GM12878 (cell line): Measurements from ENCODE around the gene RNF44. TPM values are rescaled to one million over a fixed set of nuclear protein-coding genes. Genes with fewer than 3 reads are reported as not detected.

ENCODE experiments used
- ATAC-seq: fragments of 200-7000 bp; cut with Tn5 transposase; 3 replicates; pipeline ENCODE4 v1.9.1; 2020; ENCODE audit warnings: mild to moderate bottlenecking, moderate library complexity
- BruUV-seq: library from RNA; stranded (reverse); fragments of 400-500 nt; replicated peaks from 2 replicates; lab custom pipeline; 2021; lab: Mats Ljungman, UMichigan
- CTCF ChIA-PET: fragments of 300-600 bp; sonication (Branson Sonifier 250); formaldehyde crosslinking; extraction: SDS; loops from one replicate; lab custom pipeline; 2021; ENCODE audit warnings: inconsistent platforms; lab: Yijun Ruan, JAX
- POLR2A ChIA-PET: fragments of 350-600 bp; formaldehyde crosslinking; extraction: SDS; loops from one replicate; lab custom pipeline; 2021; ENCODE audit warnings: inconsistent platforms; lab: Charles Lee
- RAD21 ChIA-PET: fragments of 300-600 bp; sonication (Branson Sonifier 250); formaldehyde crosslinking; loops from one replicate; lab custom pipeline; 2023; ENCODE audit warnings: antibody characterized with exemption; ENCODE audit not compliant: unreplicated experiment; lab: Charles Lee
- SMC1A ChIA-PET: fragments of 300-600 bp; sonication (Branson Sonifier 250); formaldehyde crosslinking; loops from one replicate; lab custom pipeline; 2023; ENCODE audit not compliant: unreplicated experiment, uncharacterized antibody; lab: Charles Lee
- DNase-seq: peaks from one replicate; pipeline ENCODE4 v3.0.0-alpha.2; 2011; ENCODE audit warnings: low read depth, low spot score
- FAIRE-seq: peaks from 3 replicates; lab custom pipeline; 2011; peaks lifted over from hg19 to GRCh38; lab: Jason Lieb, UNC
- H2AFZ ChIP-seq: 2 replicates; pipeline ENCODE4 v1.6.0; 2011; ENCODE audit warnings: low read depth, low read length, control low read depth; ENCODE audit not compliant: control insufficient read depth
- H3K27ac ChIP-seq: 2 replicates; pipeline ENCODE4 v1.5.1; 2011; ENCODE audit warnings: control low read depth; ENCODE audit not compliant: control insufficient read depth, insufficient read depth
- H3K27me3 ChIP-seq, 2 experiments: replicated peaks in 1 of 2; 2 replicates each; pipeline versions ENCODE4 v1.6.0 to v1.6.1; 2011; ENCODE audit warnings: low read length in 1 of 2; ENCODE audit not compliant: control insufficient read depth in 2 of 2, insufficient read depth in 2 of 2
- H3K36me3 ChIP-seq, 2 experiments: 2 replicates each; pipeline ENCODE4 v1.5.1; 2011; ENCODE audit warnings: low read length in 1 of 2; ENCODE audit not compliant: control insufficient read depth in 2 of 2, insufficient read depth in 2 of 2
- H3K4me1 ChIP-seq: 2 replicates; pipeline ENCODE4 v1.6.1; 2011; ENCODE audit warnings: mild to moderate bottlenecking, low read length, moderate library complexity, mixed read lengths; ENCODE audit not compliant: control insufficient read depth, insufficient read depth
- H3K4me2 ChIP-seq: 2 replicates; pipeline ENCODE4 v1.6.0; 2011; ENCODE audit warnings: control low read depth; ENCODE audit not compliant: control insufficient read depth, insufficient read depth
- H3K4me3 ChIP-seq: fragments of 200-600 bp; sonication (generic); 2 replicates; pipeline ENCODE4 v1.5.1; 2016
- H3K79me2 ChIP-seq: 2 replicates; pipeline ENCODE4 v1.6.0; 2011; ENCODE audit warnings: low read length; ENCODE audit not compliant: control insufficient read depth, insufficient read depth
- H3K9ac ChIP-seq: 2 replicates; pipeline ENCODE4 v1.8.0; 2011; ENCODE audit warnings: low read length, control low read depth, mixed read lengths; ENCODE audit not compliant: control insufficient read depth, insufficient read depth
- H3K9me3 ChIP-seq: replicated peaks from 3 replicates; pipeline ENCODE4 v1.5.1; 2011; ENCODE audit warnings: mild to moderate bottlenecking, low read length; ENCODE audit not compliant: control insufficient read depth, insufficient read depth
- H4K20me1 ChIP-seq: 2 replicates; pipeline ENCODE4 v1.6.0; 2011; ENCODE audit not compliant: control insufficient read depth, insufficient read depth
- BMI1 ChIP-seq: fragments of 450-650 bp; IDR thresholded peaks from 2 replicates; pipeline ENCODE4 v1.6.1; 2016; ENCODE audit warnings: mild to moderate bottlenecking, moderate library complexity, borderline replicate concordance
- EP300 ChIP-seq, 2 experiments: fragments of 150-350 bp in 1 of 2; IDR thresholded peaks; 2 replicates each; pipeline ENCODE4 v1.6.1; 2011 to 2012; ENCODE audit warnings: low read depth in 2 of 2, low read length in 2 of 2, borderline replicate concordance in 1 of 2, improper control_type of control experiment in 1 of 2, inconsistent platforms in 1 of 2; ENCODE audit not compliant: control insufficient read depth in 1 of 2
- HDGF ChIP-seq: fragments of 450-650 bp; IDR thresholded peaks from 2 replicates; pipeline ENCODE4 v1.6.1; 2016; ENCODE audit warnings: antibody characterized with exemption
- IKZF1 ChIP-seq: fragments of 450-650 bp; conservative IDR thresholded peaks from 2 replicates; pipeline ENCODE4 v1.6.1; 2017; ENCODE audit warnings: antibody characterized with exemption, mild to moderate bottlenecking
- IRF4 ChIP-seq: IDR thresholded peaks from 2 replicates; pipeline ENCODE4 v1.6.1; 2011; ENCODE audit warnings: low read depth, low read length
- NR2C2 ChIP-seq: IDR thresholded peaks from 2 replicates; pipeline ENCODE4 v1.6.1; 2011; ENCODE audit warnings: borderline replicate concordance, low read depth; ENCODE audit not compliant: control insufficient read depth, insufficient read length
- PAX8 ChIP-seq: fragments of 450-650 bp; IDR thresholded peaks from 2 replicates; pipeline ENCODE4 v1.6.1; 2017; ENCODE audit warnings: mild to moderate bottlenecking, moderate library complexity
- POLR2AphosphoS5 ChIP-seq: IDR thresholded peaks from 2 replicates; pipeline ENCODE4 v1.6.1; 2011; ENCODE audit warnings: mild to moderate bottlenecking, low read length, inconsistent platforms
- ZNF274 ChIP-seq: IDR thresholded peaks from one replicate; pipeline ENCODE4 v1.8.0; 2011; ENCODE audit not compliant: insufficient read length, insufficient read depth
- whole genome bisulfite sequencing: methylation state at CpG from one replicate; pipeline ENCODE4 v1.1.6; 2016; ENCODE audit warnings: low lambda C conversion rate; ENCODE audit not compliant: insufficient replicate concordance, insufficient coverage; ENCODE audit errors: missing lambda C conversion rate; 5-methylcytosine and 5-hydroxymethylcytosine counted together
- in situ Hi-C: fragments of 300-500 bp; cut with MboI; formaldehyde crosslinking; loops from 9 replicates; pipeline ENCODE4 v1.14.3; 2018; ENCODE audit warnings: mixed read lengths
- intact Hi-C: fragments of 100-400 bp; cut with micrococcal nuclease; formaldehyde crosslinking; loops from one replicate; pipeline ENCODE4 v1.14.2; 2022; ENCODE audit not compliant: unreplicated experiment
- polyA plus RNA-seq, 11 experiments: library from polyadenylated mRNA; depleted of rRNA in 4 of 11; unstranded in 6 of 11; stranded (reverse) in 5 of 11; fragments of >200 nt; fragmentation: Nextera tagmentation in 4 of 11; fragmentation: Illumina TruSeq in 1 of 11; extraction: Ambion mirVana in 4 of 11; extraction: Trizol in 1 of 11; gene quantifications; 1 replicate in 1 of 11; 2 replicates in 10 of 11; pipeline versions ENCODE4 v1.2.1 to v1.2.3, GENCODE V29; 2011 to 2016; ENCODE audit warnings: inconsistent platforms in 2 of 11, missing spikeins in 2 of 11, low read depth in 1 of 11
- total RNA-seq, 4 experiments: library from RNA; depleted of rRNA in 3 of 4; stranded (reverse); fragments of >200 nt in 3 of 4; fragmentation: Illumina TruSeq in 1 of 4; extraction: Trizol in 1 of 4; gene quantifications; 2 replicates each; pipeline versions ENCODE4 v1.2.1 to v1.2.3, GENCODE V29; 2013 to 2021
- TF ChIP-seq, protein P1 (sequence below): IDR thresholded peaks from 2 replicates; pipeline ENCODE4 v1.6.1; 2012; ENCODE audit warnings: low read length, inconsistent platforms
- TF ChIP-seq, protein P2 (sequence below): IDR thresholded peaks from 2 replicates; pipeline ENCODE4 v1.6.1; 2011; ENCODE audit warnings: mild to moderate bottlenecking, low read depth, low read length, moderate library complexity; ENCODE audit not compliant: insufficient replicate concordance
- TF ChIP-seq, protein P3 (sequence below): fragments of 450-650 bp; IDR thresholded peaks from 2 replicates; pipeline ENCODE4 v1.6.1; 2014; ENCODE audit warnings: mild to moderate bottlenecking
- TF ChIP-seq, protein P4 (sequence below): fragments of 450-650 bp; IDR thresholded peaks from 2 replicates; pipeline ENCODE4 v1.6.1; 2016; ENCODE audit warnings: mild to moderate bottlenecking, moderate library complexity, borderline replicate concordance

Gene RNF44
- total and polyA plus RNA-seq, 10 of the 15 experiments (the other 5 are each of a cell fraction or from before 2014, with no cell fraction given): 1.7 to 51.9 (median 7.9) TPM

GRCh38 chr5:176499273-176499672 is 37.9 kb downstream of the RNF44 start:
- CTCF ChIA-PET: no interaction called here
- H3K4me3 ChIP-seq: no peak overlapping the region
- in situ Hi-C loops: no loop called here
- ATAC-seq (no peak), DNase-seq (no peak)
- H3K36me3 ChIP-seq: peaks cover 16 to 38% of the 10 kb centered on the region in 2 experiments
- H2AFZ ChIP-seq: no peak overlapping the region
- H3K27me3 ChIP-seq: no peaks in the 10 kb centered on the region
- TF ChIP-seq, protein P1, sequence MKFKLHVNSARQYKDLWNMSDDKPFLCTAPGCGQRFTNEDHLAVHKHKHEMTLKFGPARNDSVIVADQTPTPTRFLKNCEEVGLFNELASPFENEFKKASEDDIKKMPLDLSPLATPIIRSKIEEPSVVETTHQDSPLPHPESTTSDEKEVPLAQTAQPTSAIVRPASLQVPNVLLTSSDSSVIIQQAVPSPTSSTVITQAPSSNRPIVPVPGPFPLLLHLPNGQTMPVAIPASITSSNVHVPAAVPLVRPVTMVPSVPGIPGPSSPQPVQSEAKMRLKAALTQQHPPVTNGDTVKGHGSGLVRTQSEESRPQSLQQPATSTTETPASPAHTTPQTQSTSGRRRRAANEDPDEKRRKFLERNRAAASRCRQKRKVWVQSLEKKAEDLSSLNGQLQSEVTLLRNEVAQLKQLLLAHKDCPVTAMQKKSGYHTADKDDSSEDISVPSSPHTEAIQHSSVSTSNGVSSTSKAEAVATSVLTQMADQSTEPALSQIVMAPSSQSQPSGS: no peak
- TF ChIP-seq EP300 (IDR thresholded peaks at IDR 0.05; ENCODE audit: borderline replicate concordance in 1 of 2, control insufficient read depth in 1 of 2, low read depth in 2 of 2, low read length in 2 of 2) (no peak), IRF4 (no peak), ZNF274 (no peak), HDGF (no peak), IKZF1 (no peak), POLR2AphosphoS5 (no peak), PAX8 (no peak), NR2C2 (no peak), BMI1 (no peak)
- TF ChIP-seq, protein P2, sequence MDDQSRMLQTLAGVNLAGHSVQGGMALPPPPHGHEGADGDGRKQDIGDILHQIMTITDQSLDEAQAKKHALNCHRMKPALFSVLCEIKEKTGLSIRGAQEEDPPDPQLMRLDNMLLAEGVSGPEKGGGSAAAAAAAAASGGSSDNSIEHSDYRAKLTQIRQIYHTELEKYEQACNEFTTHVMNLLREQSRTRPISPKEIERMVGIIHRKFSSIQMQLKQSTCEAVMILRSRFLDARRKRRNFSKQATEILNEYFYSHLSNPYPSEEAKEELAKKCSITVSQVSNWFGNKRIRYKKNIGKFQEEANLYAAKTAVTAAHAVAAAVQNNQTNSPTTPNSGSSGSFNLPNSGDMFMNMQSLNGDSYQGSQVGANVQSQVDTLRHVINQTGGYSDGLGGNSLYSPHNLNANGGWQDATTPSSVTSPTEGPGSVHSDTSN: no peak
- TF ChIP-seq, protein P3, sequence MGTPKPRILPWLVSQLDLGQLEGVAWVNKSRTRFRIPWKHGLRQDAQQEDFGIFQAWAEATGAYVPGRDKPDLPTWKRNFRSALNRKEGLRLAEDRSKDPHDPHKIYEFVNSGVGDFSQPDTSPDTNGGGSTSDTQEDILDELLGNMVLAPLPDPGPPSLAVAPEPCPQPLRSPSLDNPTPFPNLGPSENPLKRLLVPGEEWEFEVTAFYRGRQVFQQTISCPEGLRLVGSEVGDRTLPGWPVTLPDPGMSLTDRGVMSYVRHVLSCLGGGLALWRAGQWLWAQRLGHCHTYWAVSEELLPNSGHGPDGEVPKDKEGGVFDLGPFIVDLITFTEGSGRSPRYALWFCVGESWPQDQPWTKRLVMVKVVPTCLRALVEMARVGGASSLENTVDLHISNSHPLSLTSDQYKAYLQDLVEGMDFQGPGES: no peak
- TF ChIP-seq, protein P4, sequence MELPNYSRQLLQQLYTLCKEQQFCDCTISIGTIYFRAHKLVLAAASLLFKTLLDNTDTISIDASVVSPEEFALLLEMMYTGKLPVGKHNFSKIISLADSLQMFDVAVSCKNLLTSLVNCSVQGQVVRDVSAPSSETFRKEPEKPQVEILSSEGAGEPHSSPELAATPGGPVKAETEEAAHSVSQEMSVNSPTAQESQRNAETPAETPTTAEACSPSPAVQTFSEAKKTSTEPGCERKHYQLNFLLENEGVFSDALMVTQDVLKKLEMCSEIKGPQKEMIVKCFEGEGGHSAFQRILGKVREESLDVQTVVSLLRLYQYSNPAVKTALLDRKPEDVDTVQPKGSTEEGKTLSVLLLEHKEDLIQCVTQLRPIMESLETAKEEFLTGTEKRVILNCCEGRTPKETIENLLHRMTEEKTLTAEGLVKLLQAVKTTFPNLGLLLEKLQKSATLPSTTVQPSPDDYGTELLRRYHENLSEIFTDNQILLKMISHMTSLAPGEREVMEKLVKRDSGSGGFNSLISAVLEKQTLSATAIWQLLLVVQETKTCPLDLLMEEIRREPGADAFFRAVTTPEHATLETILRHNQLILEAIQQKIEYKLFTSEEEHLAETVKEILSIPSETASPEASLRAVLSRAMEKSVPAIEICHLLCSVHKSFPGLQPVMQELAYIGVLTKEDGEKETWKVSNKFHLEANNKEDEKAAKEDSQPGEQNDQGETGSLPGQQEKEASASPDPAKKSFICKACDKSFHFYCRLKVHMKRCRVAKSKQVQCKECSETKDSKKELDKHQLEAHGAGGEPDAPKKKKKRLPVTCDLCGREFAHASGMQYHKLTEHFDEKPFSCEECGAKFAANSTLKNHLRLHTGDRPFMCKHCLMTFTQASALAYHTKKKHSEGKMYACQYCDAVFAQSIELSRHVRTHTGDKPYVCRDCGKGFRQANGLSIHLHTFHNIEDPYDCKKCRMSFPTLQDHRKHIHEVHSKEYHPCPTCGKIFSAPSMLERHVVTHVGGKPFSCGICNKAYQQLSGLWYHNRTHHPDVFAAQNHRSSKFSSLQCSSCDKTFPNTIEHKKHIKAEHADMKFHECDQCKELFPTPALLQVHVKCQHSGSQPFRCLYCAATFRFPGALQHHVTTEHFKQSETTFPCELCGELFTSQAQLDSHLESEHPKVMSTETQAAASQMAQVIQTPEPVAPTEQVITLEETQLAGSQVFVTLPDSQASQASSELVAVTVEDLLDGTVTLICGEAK: no peak
- TF ChIP-seq, all 136 proteins: peak for 0
- Histone ChIP-seq H3K9ac (no peak overlapping the region), H3K79me2 (no peaks in the 10 kb centered on the region), H4K20me1 (no peaks in the 10 kb centered on the region), H3K27ac (no peak overlapping the region), H3K9me3 (no peaks in the 10 kb centered on the region), H3K4me1 (no peaks in the 10 kb centered on the region), H3K4me2 (no peak overlapping the region)
- POLR2A ChIA-PET: no interaction called here
- RAD21 ChIA-PET: no interaction called here
- 97% methylated on average over 5 of the region's 5 CpGs for WGBS
- intact Hi-C loops: no loop called here
- no peak for FAIRE-seq
- no TSS peak for BruUV-seq
- SMC1A ChIA-PET: interaction anchor here (0.8 kb wide), 1 partner anchor 9 kb away, joined by 3 read pairs; no protein-coding TSS in a partner anchor
